ENCODE measurements around the gene GLIPR1L2. TPM values are rescaled to one million over a fixed set of nuclear protein-coding genes. Genes with fewer than 3 reads are reported as not detected.
"Not testable (repeated sequence)": the region's sequence is repeated elsewhere in the genome, so short reads cannot be mapped to it uniquely, and the experiment has no call there.

GLIPR1L2 gene
- total RNA-seq, result under 1 TPM; 0.44 to 0.56 TPM
- 0.72 TPM for polyA plus RNA-seq (2013, experiment 1 of 2)
- polyA plus RNA-seq (2013, experiment 2 of 2), result 0.29 TPM
- 0 to 3.8 (median 0.48) reads per million in 172 experiments for total RNA-seq

GRCh38 chr12:75390899-75391538 lies at the start of gene GLIPR1L2:
GLIPR1L2 (plus strand) TSS chr12:75391089; CDS start chr12:75391117, 28 bp downstream.
- Mint-ChIP-seq H3K36me3 (ENCODE audit: low read depth) (no peaks in the 10 kb centered on the region), H3K4me3 (peak within 1 kb of the TSS; percentile 93), H3K27me3 (no peaks in the 10 kb centered on the region), H3K27ac (peak within 1 kb of the TSS; percentile 98), H3K9me3 (no peaks in the 10 kb centered on the region), H3K4me1 (ENCODE audit: low read depth) (peaks cover 63% of the 10 kb centered on the region)
- ChIA-PET POLR2A (interaction anchor here (0.6 to 2.7 kb wide), 18 partner anchors 13 to 1373 kb away, joined by 3 to 31 read pairs (median 4); partner anchors contain the start of genes BBS10, GLIPR1, GLIPR1L1 and KRR1), CTCF (interaction anchor here (0.7 to 2.9 kb wide), 16 partner anchors 8 to 955 kb away, joined by 3 to 20 read pairs (median 4); partner anchors contain the start of genes GLIPR1 and GLIPR1L1)
- peak within 1 kb of the TSS; percentile 64 to 91 for H3K27ac ChIP-seq (ENCODE audit: low read depth in 1 of 2, low read length in 2 of 2)
- H3K36me3 ChIP-seq (ENCODE audit: insufficient read depth, low read length), result no peaks in the 10 kb centered on the region
- intact Hi-C loops (cut with DNase I, micrococcal nuclease), result loop anchor here (1.0 to 10.0 kb wide), 6 partner anchors 56 to 1374 kb away; partner anchors contain the start of genes GLIPR1 (in 2 of the 2), GLIPR1L1 (in 1 of the 2), NAP1L1 (in 1 of the 2) and ZDHHC17 (in 1 of the 2)
- H3K4me1 ChIP-seq (ENCODE audit: insufficient read depth, low read length), result peaks cover 9% of the 10 kb centered on the region
- ATAC-seq (ENCODE audit: poor library complexity) (peak; percentile 81), DNase-seq (peak; percentile 70 to 96 (median 84))
- TF ChIP-seq CTCF (IDR thresholded peaks at IDR 0.05), result peak; percentile 66
- peak within 1 kb of the TSS; percentile 77 for H3K4me3 ChIP-seq (ENCODE audit: low read length)
- H3K27me3 ChIP-seq (ENCODE audit: control insufficient read depth in 1 of 2, insufficient read depth in 2 of 2, low read length in 2 of 2), result no peaks in the 10 kb centered on the region
- no peaks in the 10 kb centered on the region for H3K9me3 ChIP-seq (ENCODE audit: control insufficient read depth in 1 of 2, insufficient read depth in 1 of 2, low read length in 2 of 2)

GRCh38 chr12:75341873-75342272 lies 49.0 kb upstream of the GLIPR1L2 start:
- Mint-ChIP-seq H3K27ac (no peak overlapping the region), H3K27me3 (peaks cover 14% of the 10 kb centered on the region), H3K4me3 (no peak overlapping the region), H3K4me1 (ENCODE audit: low read depth) (no peaks in the 10 kb centered on the region), H3K36me3 (ENCODE audit: low read depth) (no peaks in the 10 kb centered on the region), H3K9me3 (no peaks in the 10 kb centered on the region)
- Histone ChIP-seq H3K4me3 (ENCODE audit: low read length) (no peak overlapping the region), H3K36me3 (ENCODE audit: insufficient read depth, low read length) (no peaks in the 10 kb centered on the region), H3K4me1 (ENCODE audit: insufficient read depth, low read length) (no peaks in the 10 kb centered on the region), H3K9me3 (ENCODE audit: control insufficient read depth in 1 of 2, insufficient read depth in 1 of 2, low read length in 2 of 2) (no peaks in the 10 kb centered on the region), H3K27me3 (ENCODE audit: control insufficient read depth in 1 of 2, insufficient read depth in 2 of 2, low read length in 2 of 2) (no peaks in the 10 kb centered on the region), H3K27ac (ENCODE audit: low read depth in 1 of 2, low read length in 2 of 2) (no peak overlapping the region)
- DNase-seq, result no peak
- intact Hi-C loops (cut with DNase I, micrococcal nuclease), result loop anchor here in 1 of 2 experiments (2.0 kb wide), 1 partner anchor 41 kb away; no protein-coding TSS in a partner anchor
- POLR2A ChIA-PET, result no interaction called here
- no peak for TF ChIP-seq CTCF (IDR thresholded peaks at IDR 0.05)
- CTCF ChIA-PET, result no interaction called here
- ATAC-seq (ENCODE audit: poor library complexity), result no peak

- no peaks in the 10 kb centered on the region for H3K9me3 Mint-ChIP-seq
- H3K27ac Mint-ChIP-seq, result no peak overlapping the region
- no peak overlapping the region for H3K4me3 Mint-ChIP-seq
- H3K4me1 Mint-ChIP-seq (ENCODE audit: low read depth), result no peaks in the 10 kb centered on the region
- peaks cover 9% of the 10 kb centered on the region for H3K27me3 Mint-ChIP-seq
- CTCF ChIA-PET, result interaction anchor here (1.6 kb wide), 1 partner anchor 11 kb away, joined by 4 read pairs; the partner anchor contains the start of gene GLIPR1L1
- H3K4me3 ChIP-seq (ENCODE audit: low read length), result no peak overlapping the region
- no peak overlapping the region for H3K27ac ChIP-seq (ENCODE audit: low read depth in 1 of 2, low read length in 2 of 2)
- H3K27me3 ChIP-seq (ENCODE audit: control insufficient read depth in 1 of 2, insufficient read depth in 2 of 2, low read length in 2 of 2), result no peaks in the 10 kb centered on the region
- ATAC-seq (ENCODE audit: poor library complexity) (no peak), DNase-seq (no peak)
- no peaks in the 10 kb centered on the region for H3K4me1 ChIP-seq (ENCODE audit: insufficient read depth, low read length)
- intact Hi-C loops (cut with DNase I, micrococcal nuclease), result no loop called here
- H3K9me3 ChIP-seq (ENCODE audit: control insufficient read depth in 1 of 2, insufficient read depth in 1 of 2, low read length in 2 of 2), result no peaks in the 10 kb centered on the region
- no peaks in the 10 kb centered on the region for H3K36me3 Mint-ChIP-seq (ENCODE audit: low read depth)
- TF ChIP-seq CTCF (IDR thresholded peaks at IDR 0.05), result no peak
- POLR2A ChIA-PET, result no interaction called here
- no peaks in the 10 kb centered on the region for H3K36me3 ChIP-seq (ENCODE audit: insufficient read depth, low read length)
Measured at GRCh38 chr12:75345531-75345930, 45.4 kb upstream of the GLIPR1L2 start.

GRCh38 chr12:75346215-75346614 lies 44.7 kb upstream of the GLIPR1L2 start:
- H3K27me3 Mint-ChIP-seq; H3K36me3 ChIP-seq (ENCODE audit: insufficient read depth, low read length); POLR2A ChIA-PET; H3K4me1 Mint-ChIP-seq (ENCODE audit: low read depth); H3K9me3 ChIP-seq (ENCODE audit: control insufficient read depth in 1 of 2, insufficient read depth in 1 of 2, low read length in 2 of 2); H3K9me3 Mint-ChIP-seq; H3K27me3 ChIP-seq (ENCODE audit: control insufficient read depth in 1 of 2, insufficient read depth in 2 of 2, low read length in 2 of 2); H3K27ac Mint-ChIP-seq; H3K27ac ChIP-seq (ENCODE audit: low read depth in 1 of 2, low read length in 2 of 2); H3K4me3 ChIP-seq (ENCODE audit: low read length); intact Hi-C loops (cut with DNase I, micrococcal nuclease); H3K36me3 Mint-ChIP-seq (ENCODE audit: low read depth); H3K4me1 ChIP-seq (ENCODE audit: insufficient read depth, low read length); H3K4me3 Mint-ChIP-seq: not testable (repeated sequence)
- CTCF ChIA-PET, result interaction anchor here (1.6 kb wide), 1 partner anchor 12 kb away, joined by 4 read pairs; the partner anchor contains the start of gene GLIPR1L1
- ATAC-seq (ENCODE audit: poor library complexity) (peak; percentile 48), DNase-seq (peak in 3 of 14 experiments; percentile 24 to 57 (median 29))
